SK-N-SH (cell line): ENCODE data around the gene HEMK1.

Source experiments
- NRF1 ChIP-seq: IDR thresholded peaks from 2 replicates; pipeline ENCODE4 v1.6.1; 2012; ENCODE audit warnings: low read depth, mild to moderate bottlenecking, low read length
- RFX5 ChIP-seq: IDR thresholded peaks from 2 replicates; pipeline ENCODE4 v1.6.1; 2012; ENCODE audit warnings: mild to moderate bottlenecking, improper control_type of control experiment, low read length
- RXRA ChIP-seq: IDR thresholded peaks from 2 replicates; pipeline ENCODE4 v1.4.0; 2012; ENCODE audit warnings: low read depth, mild to moderate bottlenecking, borderline replicate concordance
- SMC3 ChIP-seq: IDR thresholded peaks from 2 replicates; pipeline ENCODE4 v1.6.1; 2012; ENCODE audit warnings: low read depth, low read length, improper control_type of control experiment

DNA sequence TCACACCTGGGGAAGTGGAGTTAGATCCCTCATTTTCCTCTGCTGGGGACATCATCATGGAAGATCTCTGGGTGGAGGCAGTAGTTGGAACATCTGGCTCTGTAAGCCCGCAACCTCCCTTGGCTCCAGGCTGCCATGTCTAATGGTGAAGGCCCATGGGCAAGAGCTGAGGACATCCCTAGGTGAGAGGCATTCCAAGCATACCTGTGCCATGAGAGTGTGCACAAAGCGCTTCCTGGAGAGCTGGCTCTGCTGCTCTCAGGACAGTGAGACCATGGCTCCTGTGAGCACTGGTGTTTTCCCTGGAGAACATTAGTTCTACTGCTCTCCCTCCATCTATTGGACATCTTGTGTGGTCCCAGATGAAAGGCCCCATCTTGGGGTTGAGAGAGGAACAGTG, 55.3 kb downstream of the HEMK1 start:
- TF ChIP-seq RFX5 (no peak), SMC3 (no peak), NRF1 (no peak), RXRA (no peak)
